Measurements from ENCODE around the gene IGF2BP2. TPM values are rescaled to one million over a fixed set of nuclear protein-coding genes. Genes with fewer than 3 reads are reported as not detected.
A peak's percentile ranks its signal among the peaks of the same experiment; 100 is the strongest.

Gene IGF2BP2
- total and polyA plus RNA-seq, 9 of the 15 experiments (the other 6 are each of a cell fraction or from before 2014, with no cell fraction given) = 3.2 to 59.6 (median 30.5) TPM

GRCh38 chr3:185825639-185826481, 1.0 kb upstream of the IGF2BP2 start (continued):
- TF ChIP-seq SIRT6 (IDR thresholded peaks at IDR 0.05; ENCODE audit: low read depth, low read length) (no peak), TCF3 (CRISPR knock-in tag; IDR thresholded peaks at IDR 0.05) (no peak), SIX5 (IDR thresholded peaks at IDR 0.05; ENCODE audit: borderline replicate concordance in 1 of 2, insufficient read depth in 1 of 2, low read depth in 1 of 2, low read length in 2 of 2) (no peak), CBFB (CRISPR knock-in tag; IDR thresholded peaks at IDR 0.05) (no peak), NFYB (IDR thresholded peaks at IDR 0.05; ENCODE audit: extremely low read depth, insufficient read length) (no peak), ZNF121 (CRISPR knock-in tag; conservative IDR thresholded peaks at IDR 0.05) (no peak), NR1H2 (CRISPR knock-in tag; IDR thresholded peaks at IDR 0.05) (no peak; the same call in 1 of the 2 replicates), MIER1 (IDR thresholded peaks at IDR 0.05; ENCODE audit: low read depth) (no peak), ZBTB43 (CRISPR knock-in tag; IDR thresholded peaks at IDR 0.05) (no peak), ZBTB9 (CRISPR knock-in tag; IDR thresholded peaks at IDR 0.05) (peak; percentile 76; the same call in 1 of the 2 replicates), ATF4 (CRISPR knock-in tag; IDR thresholded peaks at IDR 0.05) (no peak), PPARD (CRISPR knock-in tag; IDR thresholded peaks at IDR 0.05) (no peak), SRSF9 (IDR thresholded peaks at IDR 0.05; ENCODE audit: borderline replicate concordance, low read depth, low read length) (no peak), FOXK2 (conservative IDR thresholded peaks at IDR 0.05 in 1 of 2, IDR thresholded peaks at IDR 0.05 in 1 of 2; ENCODE audit: low read depth in 2 of 2) (no peak), ADNP (tag; IDR thresholded peaks at IDR 0.05) (no peak), RBM15 (IDR thresholded peaks at IDR 0.05; ENCODE audit: insufficient read depth, low read length) (no peak), RNF2 (IDR thresholded peaks at IDR 0.05) (no peak; the same call in 1 of the 2 replicates), ZFP30 (CRISPR knock-in tag; IDR thresholded peaks at IDR 0.05; ENCODE audit: borderline replicate concordance) (no peak), HOXB6 (CRISPR knock-in tag; IDR thresholded peaks at IDR 0.05; ENCODE audit: borderline replicate concordance) (no peak), POLR3A (IDR thresholded peaks at IDR 0.05; ENCODE audit: borderline replicate concordance, extremely low read depth, insufficient read depth, insufficient read length) (no peak), TFAP4 (CRISPR knock-in tag; IDR thresholded peaks at IDR 0.05; ENCODE audit: borderline replicate concordance) (peak; percentile 73), ZNF444 (CRISPR knock-in tag; IDR thresholded peaks at IDR 0.05) (no peak)
